NCI-H748 (cell line): ENCODE data around the gene CERK.

Source experiments
- DNase-seq: peaks from one replicate; lab custom pipeline; 2025; ENCODE audit not compliant: unreplicated experiment; lab: John Stamatoyannopoulos, UW

The CERK gene

DNA sequence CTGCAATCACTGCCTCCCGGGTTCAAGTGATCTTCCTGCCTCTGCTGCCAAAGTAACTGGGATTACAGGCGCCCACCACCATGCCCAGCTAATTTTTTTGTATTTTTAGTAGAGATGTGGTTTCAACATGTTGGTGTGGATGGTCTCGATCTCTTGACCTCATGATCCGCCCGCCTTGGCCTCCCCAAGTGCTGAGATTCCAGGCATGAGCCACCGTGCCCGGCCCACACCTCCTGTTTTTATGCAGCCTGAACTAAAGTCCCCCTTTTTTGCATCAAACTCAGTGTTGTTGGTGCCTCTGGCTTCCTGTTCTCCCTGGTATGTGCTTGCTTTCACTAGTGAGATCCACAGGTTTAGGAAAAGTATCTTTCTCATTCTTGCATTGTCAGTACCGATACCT lies 28.6 kb upstream of the CERK start:
- DNase-seq: no peak

GRCh38 chr22:46764779-46765485 lies 26.9 kb upstream of the CERK start:
- no peak for DNase-seq

GRCh38 chr22:46764140-46764680 lies 26.2 kb upstream of the CERK start:
- DNase-seq: no peak

- peak; percentile 24 for DNase-seq
Observed at GRCh38 chr22:46763051-46763705, 25.1 kb upstream of the CERK start.

GRCh38 chr22:46762238-46763050 lies 24.4 kb upstream of the CERK start, which contains the start of gene TBC1D22A:
Gene TBC1D22A, plus strand, starts transcription at chr22:46762650. Its CDS starts 137 bp downstream, at chr22:46762787.
- peak; percentile 97 for DNase-seq

DNA sequence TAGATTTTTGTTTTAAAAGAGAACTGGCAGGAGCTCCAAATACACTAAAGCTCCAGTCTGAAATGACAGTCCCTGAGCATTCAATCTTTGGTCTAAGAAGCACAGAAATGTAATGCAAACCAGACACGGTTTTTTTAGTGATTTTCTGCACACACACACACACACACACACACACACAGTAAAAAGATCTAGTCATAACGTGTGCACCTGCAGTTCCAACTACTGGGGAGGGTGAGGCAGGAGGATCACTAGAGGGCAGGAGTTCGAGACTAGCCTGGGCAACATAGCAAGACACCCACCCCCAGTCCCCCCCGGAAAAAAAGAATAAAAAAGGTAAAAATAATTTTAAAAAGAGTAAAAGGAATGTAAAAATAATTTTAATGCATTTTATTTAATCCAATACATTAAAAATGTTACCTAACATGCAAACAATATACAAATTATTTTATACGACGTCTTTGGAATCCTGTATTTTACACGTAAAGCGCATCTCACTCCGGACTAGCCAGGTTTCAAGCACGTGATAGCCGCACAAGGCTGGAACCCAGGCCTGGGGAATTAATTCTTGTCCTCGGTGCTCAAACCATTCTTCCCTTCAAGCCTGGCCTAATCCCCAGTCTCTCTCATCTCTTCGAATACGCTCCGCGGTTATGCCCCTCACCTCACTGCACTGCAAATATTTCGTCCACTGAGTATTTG lies 23.6 kb upstream of the CERK start:
- peak; percentile 62 for DNase-seq

GRCh38 chr22:46761017-46761416 lies 23.0 kb upstream of the CERK start:
- no peak for DNase-seq

DNA sequence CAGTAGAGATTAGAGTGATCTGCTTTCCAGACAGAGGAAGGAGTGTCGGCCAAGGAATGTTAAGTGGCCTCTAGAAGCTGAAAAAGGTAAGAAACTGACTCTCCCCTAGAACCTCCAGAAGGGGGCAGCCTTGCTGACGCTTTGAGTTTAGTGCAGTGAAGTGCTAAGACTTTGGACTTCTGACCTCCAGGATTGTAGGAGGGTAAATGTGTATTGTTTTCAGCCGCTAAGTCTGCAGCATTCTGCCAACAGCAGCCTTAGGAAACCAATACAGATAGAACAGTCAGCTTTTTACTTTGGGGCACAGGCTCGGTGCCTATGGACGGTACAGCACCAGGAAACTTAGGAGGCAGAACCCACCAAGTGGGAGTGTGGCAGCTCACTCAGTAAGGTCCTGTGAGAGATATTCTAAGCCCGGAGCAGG lies 20.8 kb upstream of the CERK start:
- DNase-seq: peak; percentile 46

- DNase-seq: no peak
Observed at GRCh38 chr22:46758121-46758520, 20.1 kb upstream of the CERK start.

DNA sequence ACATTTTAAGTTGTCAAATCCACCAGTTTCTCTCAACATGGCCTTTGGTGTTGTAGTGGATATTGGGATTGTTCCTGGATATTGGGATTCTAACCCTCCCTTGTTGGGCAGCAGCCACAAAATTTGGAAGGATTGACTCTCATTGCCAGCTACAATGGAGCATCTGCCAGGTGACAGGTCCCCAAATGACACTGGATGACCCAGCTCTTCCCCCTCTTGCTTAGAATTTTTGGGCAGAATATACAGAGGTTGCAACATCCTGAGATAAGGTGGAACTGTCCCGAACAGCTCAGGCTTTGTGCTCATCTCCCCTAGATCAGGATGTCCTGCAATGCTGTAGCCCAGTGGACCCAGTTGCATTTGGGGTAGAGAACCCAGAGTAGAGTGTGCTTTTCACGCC lies 19.1 kb upstream of the CERK start:
- no peak for DNase-seq

GRCh38 chr22:46756097-46756496 lies 18.0 kb upstream of the CERK start:
- no peak for DNase-seq

DNA sequence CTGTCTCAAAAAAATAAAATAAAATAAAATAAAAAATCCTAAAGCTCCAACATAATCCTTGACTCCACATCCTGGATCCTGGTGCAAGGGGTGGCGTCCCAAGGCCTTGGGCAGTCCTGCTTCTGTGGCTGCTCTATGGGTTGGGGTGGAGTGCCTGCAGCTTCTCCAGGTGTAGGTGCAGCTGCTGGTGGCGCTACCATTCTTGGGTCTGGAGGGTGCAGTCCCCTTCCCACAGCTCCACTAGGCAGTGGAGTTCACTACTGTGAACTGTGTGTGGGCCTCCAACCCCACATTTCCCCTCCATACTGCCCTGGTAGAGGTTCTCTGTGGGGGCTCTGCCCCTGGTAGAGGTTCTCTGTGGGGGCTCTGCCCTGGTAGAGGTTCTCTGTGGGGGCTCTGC lies 17.5 kb upstream of the CERK start:
- no peak for DNase-seq

DNA sequence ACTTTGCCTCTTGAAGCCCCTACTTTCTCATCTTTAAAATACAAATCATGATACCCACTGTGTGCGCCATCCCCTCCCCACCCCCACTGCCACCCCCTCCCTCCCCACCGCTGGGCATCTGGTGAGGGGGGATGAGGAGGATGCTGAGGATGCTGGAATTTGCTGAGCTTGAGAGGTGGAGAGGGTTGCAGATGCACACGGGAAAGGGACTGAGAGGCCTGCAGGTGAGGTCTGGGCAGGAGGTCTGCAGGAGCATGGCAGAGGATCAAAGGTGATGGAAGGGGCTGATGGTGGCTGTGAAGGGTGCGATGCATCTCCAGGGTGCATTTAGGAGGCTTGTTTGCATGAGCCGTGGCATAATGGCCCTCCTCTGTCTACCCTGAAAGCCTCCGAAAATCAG lies 16.8 kb upstream of the CERK start:
- DNase-seq: no peak

DNA sequence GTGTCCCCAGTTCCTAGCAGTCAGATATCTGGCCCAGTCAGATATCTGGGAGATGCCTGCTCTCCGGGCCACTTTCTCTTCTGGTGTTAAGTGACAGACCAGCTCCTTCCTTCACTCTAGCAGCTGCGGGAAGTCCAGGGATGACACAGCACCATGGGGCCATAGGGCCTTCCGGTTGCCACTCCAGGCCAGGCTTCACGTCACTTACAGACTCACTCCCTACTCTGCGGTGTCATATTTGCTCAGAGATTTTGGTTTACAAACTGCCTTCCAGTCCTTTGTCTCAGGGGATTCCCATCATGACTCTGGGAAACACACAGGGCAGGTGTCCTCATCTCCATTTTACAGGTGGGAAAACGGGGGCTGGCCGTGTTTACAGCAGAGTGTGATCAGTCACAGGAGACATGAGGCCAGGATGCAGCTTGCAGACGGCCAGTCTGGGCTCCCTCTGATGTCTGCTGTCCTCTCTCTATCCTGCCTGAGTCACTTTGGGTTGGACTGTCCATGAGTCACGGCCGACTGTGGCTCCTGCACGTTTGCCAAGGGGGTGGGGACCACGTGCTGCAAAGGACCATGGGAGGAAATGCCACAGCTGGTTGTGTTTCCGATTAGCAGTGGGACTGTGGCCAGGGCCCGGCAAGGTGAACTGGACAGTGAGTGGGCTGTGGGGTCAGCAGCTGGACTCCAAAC lies 16.2 kb upstream of the CERK start:
- no peak for DNase-seq

DNA sequence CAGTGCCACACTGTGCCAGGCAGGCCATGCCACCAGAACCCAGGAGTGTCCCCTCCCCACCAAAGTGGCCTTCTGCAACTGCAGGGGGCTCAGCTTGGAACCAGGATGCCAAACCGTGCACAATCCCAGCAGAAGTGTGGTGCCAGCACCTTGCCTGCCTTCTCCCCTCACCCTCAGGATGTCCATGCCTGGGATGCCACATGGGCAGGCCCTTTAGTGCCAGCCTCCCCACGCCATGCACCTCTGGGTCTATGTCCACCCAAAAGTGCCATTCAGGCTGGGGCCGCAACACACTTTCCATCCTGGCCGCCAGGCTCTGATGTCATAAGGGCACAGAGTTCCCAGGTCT lies 15.7 kb upstream of the CERK start:
- no peak for DNase-seq

DNA sequence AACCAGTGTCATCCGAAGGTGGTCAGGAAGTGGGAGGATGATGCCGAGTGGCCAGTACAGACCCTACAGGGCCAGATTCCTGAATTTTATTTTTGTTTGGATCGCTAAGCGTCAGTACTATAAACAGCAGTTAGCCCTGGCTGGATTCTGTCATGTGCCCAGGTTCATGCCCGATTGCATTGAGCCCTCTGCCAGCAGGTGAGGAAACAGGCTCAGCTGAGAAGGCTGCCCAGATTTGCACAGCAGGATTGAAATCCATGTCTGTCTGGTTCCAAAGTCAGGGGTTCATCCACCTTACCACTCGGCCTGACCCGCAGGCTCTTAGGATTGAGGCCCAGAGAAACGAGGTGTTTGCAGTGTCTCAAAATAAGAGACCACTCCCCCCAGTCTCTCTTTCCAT lies 15.3 kb upstream of the CERK start:
- DNase-seq: no peak

DNA sequence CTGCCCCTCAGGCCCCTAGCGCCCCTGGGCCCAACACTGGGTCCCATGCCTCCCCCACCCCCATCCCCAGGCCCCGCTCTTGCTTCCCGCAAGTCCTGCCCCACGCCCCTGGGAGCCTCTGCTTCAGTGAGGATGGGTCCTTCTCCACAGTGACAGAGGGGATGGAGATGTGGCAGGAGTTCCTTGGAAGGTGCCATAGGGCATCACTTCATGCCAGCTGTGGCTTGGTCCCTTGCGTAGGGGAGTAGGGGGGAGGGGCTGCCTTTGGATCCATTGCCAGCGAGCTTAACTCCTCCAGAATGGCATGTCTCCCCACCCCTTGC lies 14.9 kb upstream of the CERK start:
- no peak for DNase-seq

- no peak for DNase-seq
Observed at GRCh38 chr22:46752286-46752987, 14.4 kb upstream of the CERK start.

- DNase-seq: no peak
Observed at GRCh38 chr22:46750863-46751443, 12.9 kb upstream of the CERK start.

- DNase-seq: no peak
Observed at GRCh38 chr22:46750530-46750800, 12.4 kb upstream of the CERK start.
